H9 (cell line): ENCODE measurements around the gene PPFIBP1. TPM values are rescaled to one million over a fixed set of nuclear protein-coding genes. Genes with fewer than 3 reads are reported as not detected.

Experiments used
- DNase-seq: peaks from one replicate; pipeline ENCODE4 v3.0.0-alpha.2; 2017
- H2AFZ ChIP-seq: one replicate; pipeline ENCODE4 v1.6.1; 2013; ENCODE audit warnings: mild to moderate bottlenecking, low read length, control low read depth, moderate library complexity
- H2AK5ac ChIP-seq: 2 replicates; pipeline ENCODE4 v1.6.1; 2013; ENCODE audit warnings: low read length, control low read depth, mixed read lengths; ENCODE audit not compliant: insufficient read length
- H2BK120ac ChIP-seq: one replicate; pipeline ENCODE4 v1.6.1; 2013; ENCODE audit warnings: low read depth, mild to moderate bottlenecking, low read length, control low read depth, inconsistent platforms; ENCODE audit not compliant: poor library complexity, severe bottlenecking
- H2BK12ac ChIP-seq: 2 replicates; pipeline ENCODE4 v1.6.1; 2013; ENCODE audit warnings: low read length, control low read depth, mixed read lengths, low read depth; ENCODE audit not compliant: insufficient read length
- H2BK15ac ChIP-seq: 2 replicates; pipeline ENCODE4 v1.6.1; 2013; ENCODE audit warnings: low read depth, low read length, control low read depth
- H2BK20ac ChIP-seq: one replicate; pipeline ENCODE4 v1.6.1; 2013; ENCODE audit warnings: low read depth, mild to moderate bottlenecking, low read length, control low read depth, inconsistent platforms; ENCODE audit not compliant: poor library complexity, severe bottlenecking
- H2BK5ac ChIP-seq: 2 replicates; pipeline ENCODE4 v1.6.1; 2013; ENCODE audit warnings: low read length, control low read depth, mixed read lengths; ENCODE audit not compliant: insufficient read length
- H3K14ac ChIP-seq: 2 replicates; pipeline ENCODE4 v1.6.1; 2013; ENCODE audit warnings: low read length, control low read depth; ENCODE audit not compliant: insufficient read depth
- H3K18ac ChIP-seq: 2 replicates; pipeline ENCODE4 v1.6.1; 2013; ENCODE audit warnings: low read depth, mild to moderate bottlenecking, mixed read lengths, low read length, control low read depth; ENCODE audit not compliant: insufficient read length
- H3K23ac ChIP-seq: 2 replicates; pipeline ENCODE4 v1.6.1; 2013; ENCODE audit warnings: low read length, control low read depth, mixed read lengths, low read depth; ENCODE audit not compliant: insufficient read length
- H3K23me2 ChIP-seq: 2 replicates; pipeline ENCODE4 v1.6.1; 2013; ENCODE audit warnings: low read depth, mild to moderate bottlenecking, mixed read lengths, low read length, control low read depth; ENCODE audit not compliant: insufficient read length, poor library complexity, severe bottlenecking
- H3K27ac ChIP-seq: 2 replicates; pipeline ENCODE4 v1.5.1; 2013; ENCODE audit warnings: low read length, control low read depth, mixed read lengths, low read depth; ENCODE audit not compliant: insufficient read length
- H3K27me3 ChIP-seq: 2 replicates; pipeline ENCODE4 v1.6.1; 2013; ENCODE audit warnings: low read length, control low read depth, inconsistent platforms; ENCODE audit not compliant: insufficient read depth
- H3K4ac ChIP-seq: 2 replicates; pipeline ENCODE4 v1.6.1; 2013; ENCODE audit warnings: low read depth, mild to moderate bottlenecking, control low read depth, inconsistent platforms, low read length, moderate library complexity
- H3K4me1 ChIP-seq: 2 replicates; pipeline ENCODE4 v1.6.1; 2013; ENCODE audit warnings: low read length, control low read depth, inconsistent platforms; ENCODE audit not compliant: insufficient read depth
- H3K4me2 ChIP-seq: 2 replicates; pipeline ENCODE4 v1.6.1; 2013; ENCODE audit warnings: low read length, control low read depth, mixed read lengths; ENCODE audit not compliant: insufficient read length, insufficient read depth
- H3K56ac ChIP-seq: 2 replicates; pipeline ENCODE4 v1.6.1; 2013; ENCODE audit warnings: low read depth, mild to moderate bottlenecking, mixed read lengths, low read length, control low read depth; ENCODE audit not compliant: insufficient read length
- H3K79me1 ChIP-seq: 2 replicates; pipeline ENCODE4 v1.6.1; 2013; ENCODE audit warnings: low read depth, mild to moderate bottlenecking, moderate library complexity, low read length, control low read depth, inconsistent platforms; ENCODE audit not compliant: insufficient read depth, poor library complexity, severe bottlenecking
- H3K79me2 ChIP-seq: 2 replicates; pipeline ENCODE4 v1.6.1; 2013; ENCODE audit warnings: low read length, control low read depth, inconsistent platforms; ENCODE audit not compliant: insufficient read depth
- H3K9ac ChIP-seq: 2 replicates; pipeline ENCODE4 v1.6.1; 2013; ENCODE audit warnings: low read length, control low read depth, mixed read lengths; ENCODE audit not compliant: insufficient read length; ENCODE audit errors: extremely low read depth
- H3K9me3 ChIP-seq: one replicate; pipeline ENCODE4 v1.6.1; 2013; ENCODE audit warnings: low read depth, low read length, inconsistent platforms; ENCODE audit not compliant: control insufficient read depth
- H3T11ph ChIP-seq: one replicate; pipeline ENCODE4 v1.6.1; 2013; ENCODE audit warnings: mild to moderate bottlenecking, low read length, control low read depth, inconsistent platforms
- H4K20me1 ChIP-seq: one replicate; pipeline ENCODE4 v1.6.1; 2013; ENCODE audit not compliant: control insufficient read depth, insufficient read length, insufficient read depth
- H4K5ac ChIP-seq: 2 replicates; pipeline ENCODE4 v1.6.1; 2013; ENCODE audit warnings: low read depth, mild to moderate bottlenecking, mixed read lengths, low read length, control low read depth; ENCODE audit not compliant: insufficient read length
- H4K8ac ChIP-seq: replicated peaks from 2 replicates; pipeline ENCODE4 v1.6.1; 2013; ENCODE audit warnings: low read length, control low read depth, mixed read lengths, low read depth; ENCODE audit not compliant: insufficient read length
- H4K91ac ChIP-seq: 2 replicates; pipeline ENCODE4 v1.6.1; 2013; ENCODE audit warnings: low read depth, mild to moderate bottlenecking, moderate library complexity, mixed read lengths, low read length, control low read depth; ENCODE audit not compliant: insufficient read length
- H3K27ac Mint-ChIP-seq, 3 experiments: 2 replicates in 2 of 3; 3 replicates in 1 of 3; pipeline ENCODE4 v1.8.0; 2020 to 2021; ENCODE audit warnings: mixed read lengths in 3 of 3, mild to moderate bottlenecking in 1 of 3, moderate library complexity in 1 of 3
- H3K27me3 Mint-ChIP-seq: 2 replicates; pipeline ENCODE4 v1.8.0; 2021; ENCODE audit warnings: low read depth, mild to moderate bottlenecking, moderate library complexity, mixed read lengths
- H3K36me3 Mint-ChIP-seq, 3 experiments: 2 replicates in 2 of 3; 3 replicates in 1 of 3; pipeline ENCODE4 v1.8.0; 2020 to 2021; ENCODE audit warnings: low read depth in 3 of 3, mixed read lengths in 3 of 3; ENCODE audit not compliant: insufficient read depth in 1 of 3
- H3K4me1 Mint-ChIP-seq, 2 experiments: 2 replicates each; pipeline ENCODE4 v1.8.0; 2020; ENCODE audit warnings: mixed read lengths in 2 of 2
- H3K4me3 Mint-ChIP-seq, 2 experiments: 2 replicates in 1 of 2; 3 replicates in 1 of 2; pipeline ENCODE4 v1.8.0; 2020 to 2021; ENCODE audit warnings: mild to moderate bottlenecking in 2 of 2, mixed read lengths in 2 of 2, moderate library complexity in 1 of 2
- H3K9me3 Mint-ChIP-seq, 2 experiments: 2 replicates in 1 of 2; 3 replicates in 1 of 2; pipeline ENCODE4 v1.8.0; 2020; ENCODE audit warnings: mild to moderate bottlenecking in 2 of 2, mixed read lengths in 2 of 2, moderate library complexity in 1 of 2
- CTCF ChIP-seq: fragments of 200-600 bp; sonication (generic); conservative IDR thresholded peaks from 3 replicates; pipeline ENCODE4 v1.8.0; 2021; ENCODE audit warnings: antibody characterized with exemption, mild to moderate bottlenecking
- WGBS: extraction: QIAGEN DNeasy Blood & Tissue Kit; methylation state at CpG from one replicate; pipeline ENCODE4 v1.1.7; 2013; ENCODE audit warnings: missing lambda C conversion rate, low lambda C conversion rate, mixed read lengths; ENCODE audit not compliant: insufficient read length; ENCODE audit errors: extremely low coverage; 5-methylcytosine and 5-hydroxymethylcytosine counted together
- total RNA-seq: library from RNA; stranded (reverse); gene quantifications from 2 replicates; pipeline ENCODE4 v1.2.1, GENCODE V29; 2021

Gene PPFIBP1
- total RNA-seq, 1 experiment from 2014 or later = 29.2 TPM

- no peak overlapping the region for H3T11ph ChIP-seq
- no CpG with 5 or more reads among the region's 7 CpGs for WGBS
- no peak overlapping the region for H4K5ac ChIP-seq
- no peak for DNase-seq
- H2BK15ac ChIP-seq = no peak overlapping the region
- H3K27me3 ChIP-seq = no peaks in the 10 kb centered on the region
- peaks cover 2% of the 10 kb centered on the region; the same call in 1 of the 2 replicates for H3K79me2 ChIP-seq
- H2BK12ac ChIP-seq = no peak overlapping the region
- H2AFZ ChIP-seq = no peak overlapping the region
- no peak for TF ChIP-seq CTCF
- 0 out of 7 replicates have a peak overlapping the region, but pooled peaks of 1 of the 3 experiments have one; percentile 9 for H3K27ac Mint-ChIP-seq
- peaks cover 4% of the 10 kb centered on the region; the same call in 1 of the 2 replicates for H3K4me1 ChIP-seq
- peaks cover 3% of the 10 kb centered on the region for H3K79me1 ChIP-seq
- H3K27ac ChIP-seq = no peak overlapping the region
- H4K20me1 ChIP-seq = no peaks in the 10 kb centered on the region
- no peaks in the 10 kb centered on the region for H3K9me3 ChIP-seq
- H3K4me3 Mint-ChIP-seq = no peak overlapping the region
- H3K4me1 Mint-ChIP-seq = peaks cover 29 to 31% of the 10 kb centered on the region in 2 experiments
- H3K18ac ChIP-seq = no peak overlapping the region
- H3K27me3 Mint-ChIP-seq = peaks cover 12% of the 10 kb centered on the region
- no peak overlapping the region for H3K56ac ChIP-seq
- H3K23ac ChIP-seq = no peak overlapping the region
- no peak overlapping the region for H2AK5ac ChIP-seq
- no peaks in the 10 kb centered on the region for H3K9me3 Mint-ChIP-seq
- H2BK120ac ChIP-seq = no peak overlapping the region
- H2BK20ac ChIP-seq = no peak overlapping the region
- H2BK5ac ChIP-seq = no peak overlapping the region
- no peaks in the 10 kb centered on the region for H3K23me2 ChIP-seq
- H3K4me2 ChIP-seq = no peak overlapping the region
- H3K9ac ChIP-seq = no peak overlapping the region
- no peak overlapping the region for H3K14ac ChIP-seq
- H3K36me3 Mint-ChIP-seq = no peaks in the 10 kb centered on the region
- no peak overlapping the region for H4K8ac ChIP-seq
- H3K4ac ChIP-seq = no peak overlapping the region
- H4K91ac ChIP-seq = no peak overlapping the region
Observed at GRCh38 chr12:27530157-27530922, 6.3 kb downstream of the PPFIBP1 start.
